Activated naive CD8-positive, alpha-beta T cell treated with anti-CD3 and anti-CD28 coated beads for 36 hours (primary cell): Measurements from ENCODE around the gene TMC1. TPM values are rescaled to one million over a fixed set of nuclear protein-coding genes. Genes with fewer than 3 reads are reported as not detected.

Experiments
- DNase-seq: peaks from one replicate; pipeline ENCODE4 v3.0.0; 2021
- H3K27ac Mint-ChIP-seq: one replicate; pipeline ENCODE4 v1.8.0; 2022; ENCODE audit warnings: mild to moderate bottlenecking, moderate library complexity, mixed read lengths
- H3K27me3 Mint-ChIP-seq: one replicate; pipeline ENCODE4 v1.8.0; 2022; ENCODE audit warnings: mild to moderate bottlenecking, mixed read lengths
- H3K36me3 Mint-ChIP-seq: one replicate; pipeline ENCODE4 v1.8.0; 2021; ENCODE audit warnings: mild to moderate bottlenecking, mixed read lengths
- H3K4me1 Mint-ChIP-seq: one replicate; pipeline ENCODE4 v1.8.0; 2021; ENCODE audit warnings: mixed read lengths
- H3K4me3 Mint-ChIP-seq: one replicate; pipeline ENCODE4 v1.8.0; 2022; ENCODE audit warnings: mild to moderate bottlenecking, moderate library complexity, mixed read lengths
- H3K9me3 Mint-ChIP-seq: one replicate; pipeline ENCODE4 v1.8.0; 2022; ENCODE audit warnings: mixed read lengths
- total RNA-seq, 2 experiments: library from RNA; stranded (reverse); gene quantifications; one replicate each; pipeline ENCODE4 v1.2.3, GENCODE V29; 2021

Gene TMC1
- total RNA-seq, 2 experiments from 2014 or later = not detected

DNA sequence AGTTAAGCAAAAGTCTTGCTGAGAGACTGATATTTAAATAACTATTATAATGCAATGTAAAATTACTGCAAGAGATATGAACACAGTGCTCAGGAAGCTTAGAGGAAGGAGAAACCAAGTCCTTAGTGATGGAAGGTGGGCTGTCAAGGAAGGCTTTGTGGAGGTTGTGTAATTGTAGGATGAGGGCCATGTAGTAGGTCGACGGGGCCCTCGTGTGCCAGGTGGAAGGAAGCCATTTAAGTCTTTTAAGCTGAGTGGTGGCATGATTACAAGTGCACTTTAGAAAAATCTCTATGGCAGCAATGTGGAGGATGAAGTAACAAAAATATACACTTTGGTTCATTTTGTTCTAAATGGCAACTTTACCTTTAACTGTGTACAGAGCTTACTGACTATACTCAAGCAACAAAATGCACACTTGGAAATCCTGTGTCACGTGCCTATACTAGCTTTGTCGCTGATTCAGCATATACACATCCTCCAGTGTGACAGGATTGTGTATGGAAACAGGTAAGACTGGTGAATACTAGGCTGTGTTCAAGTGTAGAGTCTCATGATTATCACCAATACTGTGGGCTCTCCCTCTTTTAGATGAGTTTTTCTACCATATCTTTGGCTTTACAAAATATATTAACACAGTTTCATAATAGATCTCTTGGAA lies 78.6 kb downstream of the TMC1 start:
- Mint-ChIP-seq H3K4me3 (no peak overlapping the region), H3K27me3 (no peaks in the 10 kb centered on the region), H3K27ac (no peak overlapping the region), H3K9me3 (no peaks in the 10 kb centered on the region), H3K36me3 (no peaks in the 10 kb centered on the region), H3K4me1 (peaks cover 6% of the 10 kb centered on the region)
- no peak for DNase-seq

DNA sequence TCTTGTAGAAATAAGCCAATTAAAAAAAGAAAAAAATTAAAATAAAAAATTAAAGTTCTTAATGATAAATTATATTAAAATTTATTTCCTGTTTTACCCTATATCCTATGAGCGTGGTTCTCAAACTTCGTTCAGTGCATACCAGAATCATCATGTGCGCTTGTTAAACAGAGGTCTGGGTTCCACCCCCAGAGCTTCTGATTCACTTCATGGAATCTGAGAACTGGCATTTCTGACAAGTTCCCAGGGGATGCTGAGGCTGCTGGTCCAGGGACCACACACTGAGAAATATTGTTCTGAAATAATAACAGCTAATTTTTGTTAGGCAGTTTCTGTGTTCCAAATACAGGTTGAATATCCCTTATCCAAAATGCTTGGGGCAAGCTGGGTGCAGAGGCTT lies 79.3 kb downstream of the TMC1 start:
- no peak for DNase-seq
- Mint-ChIP-seq H3K9me3 (no peaks in the 10 kb centered on the region), H3K4me1 (peaks cover 6% of the 10 kb centered on the region), H3K27ac (no peak overlapping the region), H3K27me3 (no peaks in the 10 kb centered on the region), H3K36me3 (no peaks in the 10 kb centered on the region), H3K4me3 (no peak overlapping the region)

DNA sequence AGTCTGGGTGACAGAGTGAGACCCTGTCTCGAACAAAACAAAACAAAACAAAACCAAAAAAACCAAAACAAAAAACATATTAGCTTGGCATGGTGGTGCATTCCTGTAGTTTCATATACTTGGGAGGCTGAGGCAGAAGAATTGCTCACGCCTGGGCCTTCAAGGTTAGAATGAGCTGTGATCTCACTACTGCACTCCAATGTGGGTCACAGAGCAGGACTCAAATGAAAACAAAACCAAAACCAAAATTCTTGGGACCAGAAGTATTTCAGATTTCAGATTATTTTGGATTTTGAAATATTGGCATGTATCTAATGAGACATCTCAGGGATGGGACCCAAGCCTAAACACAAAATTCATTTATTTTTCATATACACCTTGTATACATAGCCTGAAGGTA lies 80.2 kb downstream of the TMC1 start:
- no peaks in the 10 kb centered on the region for H3K27me3 Mint-ChIP-seq
- H3K4me1 Mint-ChIP-seq = peaks cover 4% of the 10 kb centered on the region
- DNase-seq = no peak
- no peaks in the 10 kb centered on the region for H3K36me3 Mint-ChIP-seq
- no peak overlapping the region for H3K4me3 Mint-ChIP-seq
- no peak overlapping the region for H3K27ac Mint-ChIP-seq
- no peaks in the 10 kb centered on the region for H3K9me3 Mint-ChIP-seq

DNA sequence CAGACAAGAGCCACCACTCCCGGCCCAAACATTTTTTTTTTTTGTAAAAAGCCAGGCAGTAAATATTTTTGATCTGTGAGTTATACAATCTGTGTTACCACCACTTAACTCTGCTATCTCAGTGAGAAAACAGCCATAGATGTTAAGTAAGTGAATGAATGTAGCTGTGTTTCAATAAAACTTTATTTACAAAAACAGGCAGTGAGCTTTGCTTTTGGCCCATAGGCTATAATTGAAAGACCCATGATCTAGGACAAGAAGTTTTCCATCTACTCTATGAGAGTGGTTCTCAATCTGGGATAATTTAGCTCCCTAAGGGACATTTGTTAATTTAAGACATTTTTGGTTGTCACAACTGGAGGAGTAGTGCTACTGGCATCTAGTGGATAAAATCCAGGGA lies 91.0 kb downstream of the TMC1 start:
- Mint-ChIP-seq H3K36me3 (no peaks in the 10 kb centered on the region), H3K9me3 (no peaks in the 10 kb centered on the region), H3K4me3 (no peak overlapping the region), H3K4me1 (no peaks in the 10 kb centered on the region), H3K27ac (no peak overlapping the region), H3K27me3 (no peaks in the 10 kb centered on the region)
- DNase-seq = no peak

DNA sequence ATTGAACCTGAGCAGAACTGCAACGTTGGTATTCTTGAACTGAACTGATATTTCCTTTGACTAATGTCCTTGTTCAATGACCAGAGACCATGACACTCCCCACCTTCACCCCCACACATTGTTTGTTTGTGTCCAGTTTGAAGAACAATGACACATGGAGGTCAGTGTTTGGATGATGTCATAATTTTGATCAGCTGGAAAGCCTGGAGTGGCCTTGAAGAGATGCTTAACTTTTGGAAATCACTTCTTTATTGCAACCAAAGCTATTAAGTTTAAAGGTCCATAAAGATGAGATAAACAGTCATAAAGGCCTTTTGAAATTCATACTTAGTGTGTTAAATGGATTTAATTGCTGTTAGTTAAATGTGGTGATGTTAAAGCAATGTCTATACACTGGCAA lies 92.7 kb downstream of the TMC1 start:
- H3K36me3 Mint-ChIP-seq = no peaks in the 10 kb centered on the region
- H3K4me3 Mint-ChIP-seq = no peak overlapping the region
- H3K27ac Mint-ChIP-seq = no peak overlapping the region
- H3K9me3 Mint-ChIP-seq = no peaks in the 10 kb centered on the region
- DNase-seq = no peak
- H3K27me3 Mint-ChIP-seq = no peaks in the 10 kb centered on the region
- H3K4me1 Mint-ChIP-seq = no peaks in the 10 kb centered on the region

DNA sequence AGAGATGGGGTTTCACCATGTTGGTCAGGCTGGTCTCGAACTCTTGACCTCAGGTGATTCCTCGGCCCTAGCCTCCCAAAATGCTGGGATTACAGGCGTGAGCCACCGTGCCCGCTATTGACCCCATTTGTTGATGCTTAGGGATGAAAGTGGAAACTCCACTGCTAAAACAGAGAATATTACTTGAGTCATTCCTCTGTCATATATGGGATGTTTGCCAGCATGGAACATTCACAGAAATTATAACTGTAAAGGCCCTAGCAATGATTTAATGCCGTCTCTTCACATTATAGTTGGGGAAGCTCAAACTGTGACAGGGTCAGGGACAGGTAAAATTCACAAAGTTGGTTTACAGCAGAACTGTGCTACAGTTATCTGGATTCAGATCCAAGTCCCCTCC lies 94.5 kb downstream of the TMC1 start:
- H3K4me1 Mint-ChIP-seq = no peaks in the 10 kb centered on the region
- H3K4me3 Mint-ChIP-seq = no peak overlapping the region
- no peak overlapping the region for H3K27ac Mint-ChIP-seq
- no peaks in the 10 kb centered on the region for H3K9me3 Mint-ChIP-seq
- no peaks in the 10 kb centered on the region for H3K36me3 Mint-ChIP-seq
- DNase-seq = no peak
- H3K27me3 Mint-ChIP-seq = no peaks in the 10 kb centered on the region

DNA sequence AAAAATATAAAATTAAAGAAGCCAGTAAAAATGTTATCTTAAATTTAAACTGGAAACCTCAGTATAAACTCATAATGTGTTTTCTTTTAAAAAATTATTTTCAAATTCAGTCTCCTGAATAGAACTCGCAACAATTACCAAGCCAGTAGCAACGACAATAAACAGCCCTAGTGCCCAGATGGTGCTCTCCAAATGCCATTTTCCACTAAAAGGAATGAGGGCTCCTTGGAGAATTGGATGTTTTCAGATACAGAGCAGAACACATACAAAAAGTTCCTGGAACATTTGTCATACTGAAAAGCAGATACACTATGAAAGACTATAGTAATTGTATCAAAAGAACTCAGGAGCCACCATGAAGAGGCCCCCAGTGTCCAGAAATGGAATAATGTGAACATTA lies 97.4 kb downstream of the TMC1 start:
- H3K9me3 Mint-ChIP-seq = no peaks in the 10 kb centered on the region
- H3K27me3 Mint-ChIP-seq = peaks cover 5% of the 10 kb centered on the region
- H3K36me3 Mint-ChIP-seq = no peaks in the 10 kb centered on the region
- DNase-seq = no peak
- H3K4me1 Mint-ChIP-seq = no peaks in the 10 kb centered on the region
- H3K27ac Mint-ChIP-seq = no peak overlapping the region
- H3K4me3 Mint-ChIP-seq = no peak overlapping the region

DNA sequence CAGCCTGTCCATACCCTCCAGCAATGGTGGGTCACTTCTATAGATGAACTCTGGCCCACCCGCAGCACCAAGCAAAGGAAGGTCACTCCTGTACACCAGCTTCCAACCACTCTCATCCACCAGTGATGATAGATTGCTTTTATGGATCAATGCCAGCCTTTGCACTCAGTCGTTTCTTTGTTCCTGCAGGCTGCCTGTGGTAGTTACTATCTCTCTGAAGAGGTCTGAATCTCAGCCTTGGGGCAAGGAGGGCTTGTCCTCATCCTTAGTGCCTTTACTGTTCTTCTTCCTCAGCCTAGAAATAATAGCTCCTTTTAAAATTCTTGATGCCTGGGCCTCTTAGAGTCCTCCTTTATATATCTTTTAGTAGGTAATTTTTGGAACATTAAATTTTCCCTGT lies 100.8 kb downstream of the TMC1 start:
- Mint-ChIP-seq H3K9me3 (no peaks in the 10 kb centered on the region), H3K27me3 (peaks cover 5% of the 10 kb centered on the region), H3K36me3 (no peaks in the 10 kb centered on the region), H3K4me1 (no peaks in the 10 kb centered on the region), H3K4me3 (no peak overlapping the region), H3K27ac (no peak overlapping the region)
- no peak for DNase-seq

DNA sequence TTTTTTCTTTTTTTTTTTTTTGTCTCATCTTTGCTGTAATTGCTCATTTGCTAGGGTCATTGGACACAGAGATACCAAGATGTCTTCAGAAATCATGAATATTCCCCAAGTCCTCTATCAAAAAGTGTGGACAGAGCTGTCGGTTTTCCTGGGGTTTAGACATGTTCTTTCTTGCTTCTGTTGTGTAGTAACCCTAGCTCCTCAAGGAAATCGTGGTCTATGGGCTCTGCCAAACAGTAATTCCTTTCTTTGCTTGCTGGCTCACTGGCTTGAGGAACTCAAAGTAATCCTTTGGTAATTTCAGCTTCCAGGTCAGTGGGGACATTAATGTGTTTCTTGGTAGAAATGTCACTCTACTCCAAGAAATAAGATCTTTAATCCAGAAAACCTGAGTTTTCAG lies 101.7 kb downstream of the TMC1 start:
- Mint-ChIP-seq H3K4me3 (no peak overlapping the region), H3K27ac (no peak overlapping the region), H3K36me3 (no peaks in the 10 kb centered on the region), H3K27me3 (peaks cover 5% of the 10 kb centered on the region), H3K4me1 (no peaks in the 10 kb centered on the region), H3K9me3 (no peaks in the 10 kb centered on the region)
- DNase-seq = no peak

DNA sequence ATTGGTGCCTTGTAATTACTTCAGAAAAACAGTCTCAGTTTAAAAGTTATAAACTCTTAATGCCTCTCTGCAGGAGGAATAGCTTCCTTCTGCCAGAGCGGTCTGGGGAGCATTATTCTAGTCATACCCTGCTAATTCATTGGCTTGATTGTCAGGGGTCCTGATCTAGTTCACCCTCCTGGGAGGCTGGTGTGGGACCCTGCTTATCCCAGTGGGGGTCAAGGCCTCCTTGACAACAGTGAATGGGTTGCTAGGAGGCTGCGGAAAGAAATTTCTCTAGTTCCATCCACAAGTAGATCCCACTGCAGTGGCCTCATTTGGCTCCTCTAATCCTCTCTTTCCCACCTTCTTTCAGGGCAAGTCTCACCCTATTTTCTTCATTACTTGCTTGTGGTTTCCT lies 105.7 kb downstream of the TMC1 start:
- DNase-seq = no peak
- Mint-ChIP-seq H3K36me3 (no peaks in the 10 kb centered on the region), H3K4me1 (no peaks in the 10 kb centered on the region), H3K27ac (no peak overlapping the region), H3K27me3 (peaks cover 5% of the 10 kb centered on the region), H3K4me3 (no peak overlapping the region), H3K9me3 (no peaks in the 10 kb centered on the region)

DNA sequence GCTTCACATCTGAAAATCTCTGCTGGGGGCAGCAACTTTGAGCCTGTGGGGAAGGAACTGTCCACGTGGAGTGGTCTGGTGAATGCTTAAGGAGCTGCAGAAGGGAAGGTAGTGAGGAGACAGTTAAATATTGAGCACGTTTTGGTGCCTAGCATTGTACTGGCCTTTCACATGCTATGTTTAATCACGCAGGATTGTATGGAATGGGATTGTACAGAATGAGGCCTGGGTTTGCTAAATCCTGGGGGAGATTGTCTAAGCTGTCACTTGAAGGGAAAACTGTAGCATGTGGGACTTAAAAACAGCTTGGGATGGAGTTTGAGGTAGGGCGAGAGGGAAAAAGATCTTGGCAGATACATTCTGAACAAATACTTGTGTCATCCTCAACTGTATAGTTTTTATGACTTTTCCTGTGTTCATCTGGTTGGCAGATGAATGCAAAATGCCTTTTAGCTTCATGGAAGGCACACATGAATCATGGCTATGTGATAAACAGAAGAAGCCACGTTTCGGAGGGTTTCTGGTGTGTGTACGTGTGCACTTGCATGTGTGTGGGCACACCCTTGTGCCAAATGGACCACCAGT lies 106.6 kb downstream of the TMC1 start:
- Mint-ChIP-seq H3K27me3 (peaks cover 4% of the 10 kb centered on the region), H3K4me3 (no peak overlapping the region), H3K9me3 (no peaks in the 10 kb centered on the region)

DNA sequence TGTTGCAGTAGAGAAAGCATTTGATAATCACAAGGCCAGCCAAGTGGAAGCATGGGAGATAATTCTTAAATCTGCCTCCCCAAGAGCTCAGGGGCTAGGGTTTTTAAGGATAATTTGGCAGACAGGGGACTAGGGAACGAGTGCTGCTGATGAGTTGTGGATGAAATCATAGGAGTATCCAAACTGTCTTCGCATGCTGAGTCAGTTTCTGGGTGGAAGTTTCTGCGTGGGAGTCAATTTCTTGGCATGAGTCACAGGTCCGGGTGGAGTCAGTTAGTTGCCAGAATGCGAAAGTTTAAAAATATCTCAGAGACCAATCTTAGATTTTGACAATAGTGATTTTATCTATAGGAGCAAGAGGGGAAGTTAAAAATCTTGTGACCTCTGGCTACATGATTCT lies 112.6 kb downstream of the TMC1 start:
- H3K27me3 Mint-ChIP-seq = peaks cover 8% of the 10 kb centered on the region
- H3K4me1 Mint-ChIP-seq = peaks cover 4% of the 10 kb centered on the region
- DNase-seq = peak; percentile 10
- no peak overlapping the region for H3K27ac Mint-ChIP-seq
- H3K36me3 Mint-ChIP-seq = no peaks in the 10 kb centered on the region
- H3K4me3 Mint-ChIP-seq = no peak overlapping the region
- H3K9me3 Mint-ChIP-seq = peaks cover 8% of the 10 kb centered on the region

More for the DNA sequence above, 106.6 kb downstream of the TMC1 start:
- Mint-ChIP-seq H3K36me3 (no peaks in the 10 kb centered on the region), H3K27ac (no peak overlapping the region), H3K4me1 (no peaks in the 10 kb centered on the region)
- no peak for DNase-seq

DNA sequence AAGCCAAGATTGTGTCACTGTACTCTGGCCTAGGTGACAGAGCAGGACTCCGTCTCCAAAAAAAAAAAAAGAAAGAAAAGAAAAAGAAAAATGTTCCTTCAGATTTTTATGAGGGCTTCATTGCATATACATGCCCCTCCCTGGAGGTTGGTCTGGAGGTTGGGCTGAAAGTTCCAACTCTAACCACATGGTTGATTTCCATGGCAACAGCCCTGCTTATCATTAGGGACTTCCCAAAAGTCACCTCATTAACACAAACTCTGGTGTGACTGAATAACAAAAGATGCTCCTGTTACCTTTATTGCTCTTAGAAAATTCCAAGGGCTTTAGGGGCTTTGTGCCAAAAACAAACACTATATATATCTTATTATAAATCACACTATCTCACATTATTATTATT lies 113.8 kb downstream of the TMC1 start:
- Mint-ChIP-seq H3K4me3 (no peak overlapping the region), H3K27ac (no peak overlapping the region), H3K36me3 (no peaks in the 10 kb centered on the region), H3K4me1 (peaks cover 4% of the 10 kb centered on the region), H3K27me3 (peaks cover 8% of the 10 kb centered on the region), H3K9me3 (peaks cover 8% of the 10 kb centered on the region)
- peak; percentile 26 for DNase-seq

DNA sequence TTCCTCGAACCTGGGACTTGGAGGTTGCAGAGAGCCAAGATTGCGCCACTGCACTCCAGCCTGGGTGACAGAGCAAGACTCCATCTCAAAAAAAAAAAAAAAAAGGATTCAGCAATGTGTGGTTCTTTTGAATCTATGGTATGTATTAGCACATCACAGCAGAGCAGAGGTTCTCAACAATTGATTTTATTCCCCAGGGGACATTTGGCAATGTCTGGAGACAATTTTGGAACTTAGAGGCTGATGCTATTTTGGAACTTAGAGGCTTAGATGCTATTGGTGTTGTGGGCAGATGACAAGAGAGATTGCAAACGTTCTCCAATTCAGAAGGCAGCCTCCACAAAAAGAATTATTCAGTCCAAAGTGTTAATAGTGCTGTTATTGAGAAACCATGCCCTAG lies 115.2 kb downstream of the TMC1 start:
- peaks cover 12% of the 10 kb centered on the region for H3K27me3 Mint-ChIP-seq
- H3K4me1 Mint-ChIP-seq = peaks cover 4% of the 10 kb centered on the region
- no peak for DNase-seq
- no peak overlapping the region for H3K4me3 Mint-ChIP-seq
- no peaks in the 10 kb centered on the region for H3K36me3 Mint-ChIP-seq
- peaks cover 8% of the 10 kb centered on the region for H3K9me3 Mint-ChIP-seq
- H3K27ac Mint-ChIP-seq = no peak overlapping the region

DNA sequence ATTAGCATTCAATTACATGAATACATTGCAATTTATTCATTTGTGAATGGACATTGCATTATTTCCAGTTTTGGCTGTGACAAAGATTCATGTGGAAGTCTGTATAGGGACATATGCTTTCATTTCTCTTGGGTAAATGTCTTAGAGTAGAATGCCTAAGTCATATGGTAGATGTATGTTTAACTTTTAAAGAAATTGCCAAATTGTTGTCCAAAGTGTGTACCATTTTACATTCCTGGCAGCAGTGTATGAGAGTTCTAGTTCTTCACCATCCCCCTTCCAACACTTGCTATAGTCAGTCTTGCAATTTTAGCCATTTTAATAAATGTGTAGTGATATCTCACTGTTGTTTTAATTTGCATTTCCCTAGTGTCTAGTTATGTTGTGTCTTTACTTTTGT lies 122.2 kb downstream of the TMC1 start:
- Mint-ChIP-seq H3K4me1 (no peaks in the 10 kb centered on the region), H3K27me3 (peaks cover 7% of the 10 kb centered on the region), H3K36me3 (no peaks in the 10 kb centered on the region), H3K27ac (no peak overlapping the region), H3K9me3 (no peaks in the 10 kb centered on the region), H3K4me3 (no peak overlapping the region)
- no peak for DNase-seq

DNA sequence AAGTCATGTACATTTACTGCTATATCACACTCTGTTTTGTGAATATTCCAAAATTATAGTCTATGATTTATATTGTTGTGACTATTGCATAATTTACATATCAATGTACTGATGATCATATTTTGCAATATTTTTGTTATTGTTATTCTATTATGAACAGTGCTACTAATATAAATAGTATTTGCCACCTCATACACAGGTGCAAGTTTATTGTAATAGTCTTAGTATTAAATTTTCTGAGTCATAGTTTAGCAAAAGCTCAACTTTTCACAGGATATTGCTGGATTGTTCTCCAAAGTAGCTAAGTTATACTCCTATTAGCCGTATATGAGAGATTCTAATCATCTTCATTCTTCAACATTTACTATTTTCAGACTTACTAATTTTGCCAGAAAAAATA lies 124.7 kb downstream of the TMC1 start:
- no peak overlapping the region for H3K4me3 Mint-ChIP-seq
- no peak for DNase-seq
- H3K36me3 Mint-ChIP-seq = no peaks in the 10 kb centered on the region
- H3K27ac Mint-ChIP-seq = no peak overlapping the region
- H3K4me1 Mint-ChIP-seq = no peaks in the 10 kb centered on the region
- no peaks in the 10 kb centered on the region for H3K9me3 Mint-ChIP-seq
- H3K27me3 Mint-ChIP-seq = peaks cover 6% of the 10 kb centered on the region
